ENCODE data around the gene OOSP4B.

GRCh38 chr11:60069450-60069849 is 52.5 kb downstream of the OOSP4B start:
- TF ChIP-seq POLR2A (IDR thresholded peaks at IDR 0.05) (no peak), CTCF (IDR thresholded peaks at IDR 0.05) (no peak)
